Measurements from ENCODE around the gene C6orf132.

Gene C6orf132

GRCh38 chr6:42103216-42103615 is 39.2 kb downstream of the C6orf132 start:
- DNase-seq: no peak

GRCh38 chr6:42101186-42101657 is 41.2 kb downstream of the C6orf132 start:
- DNase-seq: no peak

DNA sequence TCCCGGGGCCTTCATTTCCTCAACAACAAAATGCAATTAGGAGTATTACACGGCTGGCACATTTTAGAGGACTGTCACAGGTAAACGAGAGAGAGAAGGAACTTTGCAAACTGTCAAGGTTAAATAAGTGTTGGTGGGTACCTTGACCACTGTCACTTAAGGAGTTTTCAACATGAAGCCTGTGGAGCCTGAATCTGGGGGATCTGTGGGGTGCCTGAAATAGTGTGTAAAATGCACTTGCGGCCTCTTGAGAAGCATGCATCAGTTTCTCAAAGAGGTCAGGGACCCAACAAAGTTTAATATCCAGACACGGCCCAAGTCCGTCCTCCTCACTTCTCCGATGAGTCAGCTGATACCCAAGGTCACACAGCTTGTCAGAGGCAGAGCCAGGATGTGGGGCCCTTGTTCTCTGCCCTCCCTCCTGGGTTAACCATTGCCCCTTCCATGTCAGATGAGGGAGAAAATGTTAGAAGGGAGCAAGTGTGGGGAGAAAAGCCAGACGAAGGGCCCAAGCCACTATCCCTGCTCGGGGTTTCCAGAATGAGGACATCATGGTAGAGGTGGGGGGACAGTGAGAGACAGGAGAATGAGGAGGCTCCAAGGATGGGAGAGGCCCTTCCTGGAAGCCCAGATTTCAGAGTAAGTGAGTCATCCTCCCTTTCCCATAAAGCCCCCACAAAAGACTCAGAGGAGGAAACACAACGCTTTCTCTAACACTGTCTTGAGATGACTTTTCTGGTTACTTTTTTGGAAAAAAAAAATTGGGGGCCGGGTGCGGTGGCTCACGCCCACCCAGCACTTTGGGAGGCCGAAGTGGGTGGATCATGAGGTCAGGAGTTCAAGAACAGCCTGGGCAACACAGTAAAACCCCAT is 42.2 kb downstream of the C6orf132 start:
- no peak for DNase-seq

DNA sequence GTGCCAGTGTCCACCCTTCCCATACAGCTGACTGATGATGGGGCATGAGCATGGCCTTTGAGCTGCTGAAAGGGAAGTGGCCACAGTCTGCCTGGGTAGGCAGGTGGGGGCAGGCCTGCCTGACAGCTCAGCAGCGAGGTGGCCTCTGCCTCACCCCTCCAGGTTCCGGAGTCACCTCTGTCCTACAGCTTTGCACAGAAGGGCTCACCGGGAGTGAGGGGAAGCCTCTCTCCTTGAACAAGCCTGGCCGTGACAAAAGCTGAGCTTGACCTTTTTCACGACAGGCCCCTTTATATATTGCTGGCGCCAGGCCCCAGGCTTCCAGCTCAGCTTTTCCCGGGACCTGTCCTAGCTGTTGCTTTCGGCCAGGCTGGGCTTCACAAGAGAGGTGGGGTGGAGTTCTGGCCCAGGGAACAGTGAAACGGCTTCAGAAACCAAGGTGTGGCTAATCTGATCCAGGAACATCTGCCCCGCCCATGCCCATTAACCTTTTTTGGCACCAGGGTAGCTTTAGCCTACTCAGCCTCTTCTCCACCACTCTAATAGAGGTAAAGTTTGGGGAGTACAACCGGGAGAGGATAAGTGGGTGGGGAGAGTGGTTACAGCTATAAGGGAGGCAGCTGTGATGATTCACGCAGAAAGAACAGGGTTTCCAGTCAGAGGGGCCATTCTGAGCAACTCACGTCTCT is 42.9 kb downstream of the C6orf132 start:
- no peak for DNase-seq

GRCh38 chr6:42095776-42096541 is 46.5 kb downstream of the C6orf132 start:
- no peak for DNase-seq

DNA sequence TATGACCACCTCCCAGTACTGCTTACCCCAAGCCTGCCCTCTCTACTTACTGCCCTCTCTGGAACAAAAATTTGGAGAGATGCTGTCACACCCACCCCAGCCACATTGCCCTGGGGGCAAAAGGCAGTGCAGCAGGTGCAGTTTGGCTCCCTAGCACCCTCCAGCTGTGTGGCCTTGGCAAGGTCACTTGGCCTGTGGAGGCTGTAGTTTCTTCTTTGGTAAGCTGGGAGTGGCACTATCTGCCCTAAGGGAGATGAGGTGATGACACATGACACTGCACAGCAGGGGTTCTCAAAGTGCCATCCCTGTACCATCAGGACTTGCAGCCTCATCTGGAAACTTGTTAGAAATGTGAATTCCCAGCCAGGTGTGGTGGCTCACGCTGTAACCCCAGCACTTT is 47.3 kb downstream of the C6orf132 start:
- no peak for DNase-seq

- DNase-seq: no peak
These were observed 48.7 kb downstream of the C6orf132 start for GRCh38 chr6:42093582-42094329.

DNA sequence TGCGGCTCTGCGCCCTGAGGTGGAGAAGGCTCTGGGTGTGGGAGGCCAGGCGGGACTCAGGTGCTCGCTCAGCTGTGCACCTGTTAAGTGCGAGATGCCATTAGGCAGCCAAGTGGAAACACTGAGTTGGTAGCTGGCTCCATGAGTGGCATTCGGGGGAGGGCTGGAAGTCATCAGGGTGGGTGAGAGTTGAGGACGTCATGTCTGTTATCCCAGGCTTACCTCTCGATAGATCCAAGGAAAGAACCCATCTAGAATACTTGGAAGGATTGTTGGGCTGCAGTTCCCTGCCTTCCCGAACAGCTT is 50.7 kb downstream of the C6orf132 start:
- DNase-seq: no peak

DNA sequence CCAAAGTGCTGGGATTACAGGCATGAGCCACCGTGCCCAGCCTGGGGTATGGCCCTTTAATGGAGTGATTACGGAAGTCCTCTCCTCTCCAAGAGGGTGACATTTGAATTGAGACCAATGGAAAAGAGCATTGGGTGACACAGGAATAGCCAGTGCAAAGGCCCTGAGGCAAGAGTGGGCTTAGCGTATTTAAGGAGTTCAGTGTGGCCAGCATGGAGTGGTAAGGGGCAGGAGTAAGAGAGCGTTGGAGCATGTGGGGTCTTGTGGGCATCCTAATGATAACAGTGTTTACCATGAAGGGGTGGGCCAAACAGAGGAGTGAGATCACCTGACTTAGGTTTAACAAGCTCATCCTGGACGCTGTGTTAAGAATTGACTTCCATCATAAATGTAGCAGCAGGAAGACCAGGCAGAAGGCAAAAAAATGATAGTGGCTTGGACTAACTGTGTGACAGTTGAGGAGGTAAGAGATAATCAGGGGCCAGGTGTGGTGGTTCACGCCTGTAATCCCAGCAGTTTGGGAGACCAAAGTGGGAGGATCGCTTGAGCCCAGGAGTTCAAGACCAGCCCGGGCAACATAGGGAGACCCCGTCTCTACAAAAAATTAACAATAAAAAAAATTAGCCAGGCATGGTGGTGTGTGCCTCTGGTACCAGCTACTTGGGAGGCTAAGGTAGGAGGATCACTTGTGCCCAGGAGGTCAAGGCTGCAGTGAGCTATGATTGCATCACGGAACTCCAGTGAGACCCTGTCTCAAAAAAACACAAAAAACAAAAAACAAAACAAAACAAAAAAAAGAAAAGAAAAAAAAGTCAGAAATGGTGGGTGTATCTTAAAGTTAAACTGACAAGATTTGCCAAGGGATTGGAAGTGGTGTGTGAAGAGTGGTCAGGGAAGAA is 51.4 kb downstream of the C6orf132 start:
- no peak for DNase-seq

- DNase-seq: no peak
These were observed 54.3 kb downstream of the C6orf132 start for GRCh38 chr6:42088101-42088591.

DNA sequence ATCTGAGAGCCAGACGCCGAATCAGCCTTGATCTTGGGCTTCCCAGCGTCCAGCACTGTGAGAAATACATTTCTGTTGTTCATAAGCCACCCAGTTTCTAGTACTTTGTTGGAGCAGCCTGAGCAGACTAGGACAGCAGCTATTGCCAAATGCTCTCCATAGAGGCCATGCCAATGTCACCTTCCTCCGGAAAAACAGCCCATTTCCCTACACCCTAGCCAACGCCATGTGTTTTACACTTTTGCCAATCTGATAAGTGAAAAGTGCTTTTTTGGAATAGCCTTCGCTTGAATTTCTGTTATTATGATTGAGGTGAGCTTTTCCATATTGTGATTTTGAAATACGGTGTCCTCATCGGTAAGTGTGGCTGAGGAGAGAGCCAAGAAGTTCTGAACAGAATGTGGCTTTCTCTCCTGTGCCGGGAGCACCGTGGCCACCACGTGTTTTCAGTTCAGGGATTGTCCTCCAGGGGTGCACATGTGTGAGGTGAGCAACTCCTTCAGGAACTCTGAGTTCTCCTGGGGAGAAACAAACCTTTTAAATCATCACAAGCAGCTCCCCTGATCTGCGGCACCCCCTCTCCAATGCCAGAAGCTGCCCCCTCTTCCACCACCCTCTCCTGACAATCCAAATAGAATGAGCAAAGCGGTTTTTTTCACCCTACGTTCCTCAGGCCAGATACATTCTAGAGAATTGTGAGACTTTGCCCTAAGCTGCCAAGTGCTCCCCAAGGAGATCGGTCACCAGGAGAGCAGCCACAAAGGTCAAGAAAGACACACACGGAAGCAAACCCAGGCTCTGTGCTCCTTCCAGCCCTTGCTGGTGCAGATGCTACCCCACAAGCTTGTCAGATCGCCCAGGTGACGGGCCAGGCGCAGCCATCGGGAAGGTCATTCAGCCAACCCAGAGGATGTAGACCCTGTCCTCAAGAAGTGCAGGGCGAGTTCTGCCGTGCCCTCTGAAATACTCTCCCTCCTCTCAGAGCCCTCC is 56.1 kb downstream of the C6orf132 start:
- no peak for DNase-seq

GRCh38 chr6:42084889-42085288 is 57.5 kb downstream of the C6orf132 start:
- no peak for DNase-seq

- DNase-seq: no peak
These were observed 58.9 kb downstream of the C6orf132 start for GRCh38 chr6:42083530-42083929.

GRCh38 chr6:42079941-42080464 is 62.4 kb downstream of the C6orf132 start:
- DNase-seq: no peak

- no peak for DNase-seq
These were observed 64.0 kb downstream of the C6orf132 start for GRCh38 chr6:42078386-42078785.

DNA sequence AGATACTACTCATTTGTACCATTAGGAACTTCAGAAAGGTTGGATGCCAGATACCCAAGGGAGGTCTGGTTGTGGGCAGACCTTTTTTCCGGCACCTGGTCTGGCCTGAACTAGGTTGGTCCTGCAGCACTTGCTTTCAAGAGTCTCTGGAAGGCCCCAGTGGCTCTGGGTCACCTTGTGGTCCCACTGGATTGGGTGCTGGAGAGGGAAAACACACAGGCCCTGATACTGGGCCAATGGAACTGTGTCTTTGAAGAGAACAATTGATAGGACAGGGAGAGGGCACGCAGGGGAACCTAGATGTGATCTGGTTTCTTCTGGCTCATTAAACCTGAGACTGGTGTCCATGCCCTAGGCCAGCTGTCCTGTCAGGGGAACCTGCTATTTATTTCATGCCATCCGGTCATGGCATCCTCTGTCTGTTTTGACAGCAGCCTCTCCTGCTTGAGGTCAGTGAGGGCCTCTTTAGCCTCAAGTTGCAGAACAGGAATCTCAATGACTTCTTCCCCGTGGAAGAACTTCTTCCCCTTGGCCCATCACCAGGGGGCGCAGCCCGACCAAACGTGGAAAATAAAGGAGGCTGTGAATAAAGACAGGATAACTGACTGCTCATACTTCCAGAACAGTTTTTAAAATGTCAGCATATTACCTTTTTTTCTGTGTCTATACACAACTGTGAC is 67.1 kb downstream of the C6orf132 start:
- DNase-seq: peak; percentile 28

DNA sequence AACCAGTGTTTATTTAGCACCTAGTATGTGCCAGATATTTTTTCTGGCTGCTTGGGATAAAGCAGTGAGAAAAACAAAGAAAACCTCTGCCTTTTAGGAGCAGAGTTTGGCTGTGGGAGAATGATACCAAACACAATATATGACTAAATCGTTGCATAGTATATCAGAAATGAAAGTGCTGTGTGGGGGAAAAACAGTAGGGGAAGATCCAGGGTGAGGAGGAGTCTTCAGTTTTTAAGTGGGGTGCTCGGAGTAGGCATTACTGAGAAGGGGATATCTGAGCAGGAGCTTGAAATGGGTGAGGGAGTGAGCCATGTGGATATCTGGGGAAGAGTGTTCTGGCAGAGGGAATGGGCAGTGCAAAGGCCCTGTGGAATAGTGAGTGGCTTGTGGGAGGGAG is 69.1 kb downstream of the C6orf132 start:
- DNase-seq: no peak

DNA sequence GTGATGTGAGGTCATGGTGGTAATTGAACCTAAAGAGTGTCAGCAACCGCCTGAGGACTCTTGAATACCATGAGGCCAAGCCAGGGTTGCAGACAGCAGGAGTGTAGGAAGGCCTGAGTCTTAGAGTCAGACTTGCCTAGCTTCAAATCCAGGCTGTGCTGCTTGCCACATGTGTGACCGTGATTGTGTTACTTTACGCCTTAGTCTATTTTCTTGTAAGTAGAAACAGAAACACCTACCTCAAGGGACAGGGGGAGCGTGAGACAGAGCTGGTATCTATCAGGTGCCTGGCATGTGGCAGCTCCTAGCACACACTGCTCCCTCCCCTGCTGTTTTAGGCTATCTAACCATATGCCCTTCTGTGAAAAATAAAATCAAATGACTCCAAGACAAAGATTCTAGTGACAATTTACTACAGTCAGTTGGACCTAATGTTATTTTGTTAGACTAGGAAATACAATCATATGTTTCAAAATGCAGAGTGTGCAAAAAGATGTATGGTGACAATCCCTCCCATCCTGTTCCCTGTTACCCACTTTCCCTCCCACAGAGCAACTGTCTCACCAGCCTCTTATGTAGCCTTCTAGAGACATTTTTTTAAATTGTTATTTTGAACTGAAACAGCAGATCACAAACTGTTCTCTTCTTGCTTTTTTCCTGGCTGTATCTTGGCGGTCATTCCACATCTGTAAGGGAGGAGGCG is 70.4 kb downstream of the C6orf132 start:
- no peak for DNase-seq

Data from stimulated activated naive CD4-positive, alpha-beta T cell treated with Interleukin-2 at 50 U/mL for 16 hours (primary cell).